Hematopoietic multipotent progenitor cell treated with erythropoietin and hydrocortisone succinate and interleukin-3 and kit ligand, for 8 days (in vitro differentiated cells): ENCODE results near the gene CDC20B.
A peak's percentile ranks its signal among the peaks of the same experiment; 100 is the strongest.
"Not testable (repeated sequence)": the region's sequence is repeated elsewhere in the genome, so short reads cannot be mapped to it uniquely, and the experiment has no call there.

Experiments
- DNase-seq: peaks from one replicate; pipeline ENCODE4 v3.0.0-alpha.2; 2015

Gene CDC20B

DNA sequence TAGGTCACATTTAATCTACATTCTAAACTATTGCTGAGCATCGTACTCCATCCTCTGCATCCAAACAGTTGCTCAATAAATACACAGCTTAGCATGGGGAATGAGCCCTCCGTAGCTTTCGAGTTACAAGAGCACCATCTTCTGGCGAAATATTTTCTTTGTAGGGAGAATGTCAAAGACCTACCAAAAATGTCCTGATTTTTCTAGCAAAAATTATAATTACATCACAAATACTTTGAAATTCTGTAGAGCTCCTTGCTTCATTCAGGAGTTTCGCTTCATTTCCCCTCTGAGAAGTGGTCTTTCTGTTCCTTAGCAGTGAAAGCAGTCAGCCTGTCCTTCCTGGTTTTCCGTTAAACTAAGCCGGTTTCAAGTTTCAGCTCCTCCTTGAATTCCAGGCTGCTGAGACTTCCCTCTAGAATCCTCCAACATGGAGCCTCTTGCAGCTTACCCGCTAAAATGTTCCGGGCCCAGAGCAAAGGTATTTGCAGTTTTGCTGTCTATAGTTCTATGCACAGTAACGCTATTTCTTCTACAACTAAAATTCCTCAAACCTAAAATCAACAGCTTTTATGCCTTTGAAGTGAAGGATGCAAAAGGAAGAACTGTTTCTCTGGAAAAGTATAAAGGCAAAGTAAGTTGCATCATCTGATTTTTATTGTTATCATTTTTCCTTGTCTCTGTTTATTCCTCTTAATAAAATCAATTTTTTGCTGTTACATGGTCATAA, 13.0 kb downstream of the CDC20B start, which contains the start of gene GPX8:
Gene GPX8, plus strand, starts transcription at position 409 of the 730 bp plus-strand sequence. Its CDS starts 22 bp downstream, at position 431.
- DNase-seq, result peak; percentile 35

DNA sequence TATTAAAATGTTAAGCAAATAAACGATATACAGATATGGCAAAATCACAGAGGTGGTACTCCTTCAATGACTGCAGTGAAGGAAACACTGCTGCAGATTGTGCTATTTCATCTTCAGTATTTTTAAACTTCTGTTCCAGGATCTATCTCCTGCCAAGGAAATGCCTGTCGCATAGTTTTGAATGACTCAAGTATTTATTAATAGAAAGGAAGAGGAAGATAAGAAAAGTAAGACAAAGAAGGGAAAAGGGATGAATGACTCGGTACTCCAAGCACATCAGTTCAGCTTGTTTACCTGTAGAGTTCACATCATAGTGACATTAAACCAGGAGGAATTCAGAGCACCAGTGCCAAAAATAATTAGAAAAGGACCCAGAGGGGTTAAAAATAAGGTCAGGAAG, 18.1 kb downstream of the CDC20B start:
- no peak for DNase-seq

DNA sequence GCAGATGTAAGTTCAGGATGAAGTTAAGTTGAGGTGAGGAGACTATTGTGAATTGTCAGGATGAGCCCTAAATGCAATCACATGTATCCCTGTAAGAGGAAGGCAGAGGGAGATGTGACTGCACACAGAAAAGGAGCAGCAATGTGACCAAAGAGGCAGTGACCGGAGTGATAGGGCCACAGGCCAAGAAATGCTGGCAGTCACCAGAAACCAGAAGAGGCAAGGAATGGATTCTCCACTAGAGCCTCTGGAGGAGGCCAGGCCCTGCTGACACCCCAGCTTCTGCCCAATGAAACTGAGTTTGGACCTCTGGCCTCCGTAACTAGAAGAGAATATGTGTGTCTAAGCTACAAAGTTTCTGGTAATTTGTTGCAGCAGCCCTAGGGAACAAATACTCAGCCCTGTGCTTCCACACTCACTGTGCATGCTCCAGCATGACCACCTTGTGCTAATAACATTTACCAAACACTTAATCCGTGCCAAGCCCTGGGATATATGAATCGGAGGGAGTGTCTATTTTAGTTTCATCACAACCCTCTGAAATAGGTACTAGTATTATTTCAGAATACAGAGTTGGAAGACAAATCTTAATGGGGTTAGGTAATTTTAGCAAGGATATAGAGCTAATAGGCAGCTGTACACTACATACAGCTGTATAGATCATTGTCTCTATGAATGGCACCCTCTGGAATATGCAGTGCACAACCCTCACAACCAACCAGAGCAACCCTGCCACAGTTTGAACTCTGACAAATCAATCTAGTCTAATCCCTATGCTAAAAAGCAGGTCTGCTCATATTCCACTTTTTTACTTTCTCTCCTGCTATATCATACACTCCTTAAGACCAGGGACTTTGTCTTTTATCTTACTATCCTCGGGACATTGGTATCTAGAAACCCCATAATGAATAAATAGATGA, 20.8 kb downstream of the CDC20B start:
- DNase-seq, result no peak

- no peak for DNase-seq
Measured at GRCh38 chr5:55149308-55149795, 23.6 kb downstream of the CDC20B start.

DNA sequence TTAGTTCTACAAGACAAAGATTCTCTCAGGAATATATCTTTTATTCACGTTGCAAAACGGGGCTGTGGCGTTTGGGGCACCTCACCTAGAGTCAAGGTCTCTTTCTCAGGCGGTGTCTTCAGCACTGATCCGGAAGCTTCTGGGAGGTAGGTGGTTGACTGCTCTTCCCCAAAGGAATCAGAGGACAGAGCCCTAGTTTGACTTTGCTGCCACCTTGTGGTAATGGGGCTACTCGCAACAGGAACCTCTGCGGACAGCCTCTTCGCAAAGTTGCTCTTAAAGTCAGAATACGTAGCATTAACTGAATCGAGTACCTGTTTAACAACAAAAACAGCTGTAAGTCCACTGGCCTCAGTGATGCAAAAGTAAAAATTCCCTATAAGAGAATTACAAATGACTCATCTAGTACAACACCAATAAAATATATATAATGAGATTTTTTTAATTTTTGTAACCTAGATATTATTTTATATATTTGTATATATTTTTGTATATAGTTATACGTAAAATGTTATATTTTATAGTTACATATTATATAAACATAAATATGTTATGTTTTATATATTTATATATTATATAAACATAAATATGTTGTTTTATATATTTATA, 26.3 kb downstream of the CDC20B start:
- peak; percentile 83 for DNase-seq

DNA sequence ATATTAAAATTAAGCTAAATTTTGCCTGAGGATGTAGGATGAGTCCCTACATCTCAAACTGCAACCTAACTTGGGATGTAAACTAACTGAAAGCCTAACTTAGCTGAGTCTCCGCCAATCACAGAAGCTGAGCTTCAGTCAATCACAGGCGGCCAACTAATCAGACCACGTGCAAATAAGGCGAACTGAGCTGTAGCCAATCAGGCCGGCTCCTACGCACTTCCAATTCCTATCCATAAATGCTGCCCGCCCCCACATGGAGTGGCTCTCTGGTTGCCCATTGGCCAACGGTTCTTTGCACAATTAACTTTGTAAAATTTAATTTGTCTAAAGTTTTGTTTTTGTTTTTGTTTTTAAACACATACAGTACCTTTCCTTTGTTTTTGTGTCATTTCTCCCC, 26.9 kb downstream of the CDC20B start:
- no peak for DNase-seq

DNA sequence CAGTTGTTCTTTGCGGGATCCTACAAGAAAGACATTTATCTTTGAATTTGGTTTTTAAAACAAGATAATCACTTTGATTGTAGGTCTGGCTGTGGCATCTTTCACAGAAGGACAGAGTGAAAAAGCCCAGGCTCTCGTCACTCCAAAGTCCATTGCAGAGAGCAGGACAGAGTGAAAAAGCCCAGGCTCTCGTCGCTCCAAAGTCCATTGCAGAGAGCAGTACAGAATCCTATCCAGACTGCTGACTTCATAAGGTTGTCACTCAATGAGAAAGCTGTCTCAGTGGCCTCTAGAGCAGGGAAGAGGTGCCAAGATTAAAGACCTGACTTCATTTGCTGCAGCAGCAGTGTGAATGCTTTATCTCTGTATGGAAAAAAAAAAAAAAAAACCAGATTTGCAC, 29.4 kb downstream of the CDC20B start:
- DNase-seq, result no peak

DNA sequence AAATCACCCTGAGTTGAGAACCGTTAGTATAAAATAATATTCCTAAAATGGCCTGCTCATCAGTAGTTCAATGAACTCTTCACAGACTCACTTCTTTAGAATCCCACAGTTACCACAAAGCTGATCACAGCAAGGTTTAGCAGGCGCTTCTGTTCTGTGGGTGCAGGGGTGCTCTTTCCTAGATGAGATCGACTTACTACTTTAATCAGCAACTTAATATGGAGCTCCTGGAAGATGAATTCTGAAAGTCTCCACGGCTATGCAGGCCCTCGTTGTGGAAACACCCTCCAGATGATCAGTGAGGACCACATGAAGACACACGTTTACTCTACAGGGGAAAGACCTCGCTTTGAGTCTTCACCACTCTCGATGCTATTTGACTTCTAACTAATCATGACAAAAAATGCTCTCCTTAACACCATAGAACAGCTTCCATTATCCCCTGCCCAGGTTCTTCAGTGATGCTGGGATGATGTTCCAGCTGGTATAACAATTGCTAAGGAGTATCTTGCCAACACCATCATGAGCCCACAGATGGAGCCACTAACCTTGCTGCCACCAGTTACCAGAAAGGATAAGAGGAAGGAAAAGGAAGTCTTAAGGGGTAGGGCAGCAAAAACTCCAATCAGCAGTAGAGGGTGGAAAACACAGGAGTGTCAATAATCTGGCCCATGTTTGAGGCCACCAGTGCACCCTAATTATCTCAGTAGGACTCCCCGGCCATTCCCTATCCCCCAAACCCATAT, 30.9 kb downstream of the CDC20B start:
- DNase-seq, result no peak

- no peak for DNase-seq
Measured at GRCh38 chr5:55140908-55141665, 31.9 kb downstream of the CDC20B start.

DNA sequence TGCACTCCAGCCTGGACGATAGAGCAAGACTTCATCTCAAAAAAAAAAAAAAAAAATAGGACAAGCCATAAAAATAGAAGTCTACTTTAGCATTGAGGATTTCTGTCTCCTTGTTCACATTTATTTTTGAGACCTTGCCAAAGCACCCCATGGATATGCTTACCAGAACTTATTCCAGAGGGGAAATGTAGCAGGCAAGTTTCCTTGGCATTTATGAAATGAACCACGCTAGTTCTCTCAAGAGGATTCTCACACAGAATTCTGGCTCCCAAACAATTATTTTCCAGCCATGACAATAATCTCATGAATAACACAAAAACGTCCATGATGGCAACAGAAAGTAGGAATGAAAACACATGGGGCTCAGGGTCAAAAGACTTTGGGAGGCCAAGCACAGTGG, 36.5 kb downstream of the CDC20B start:
- DNase-seq, result no peak

DNA sequence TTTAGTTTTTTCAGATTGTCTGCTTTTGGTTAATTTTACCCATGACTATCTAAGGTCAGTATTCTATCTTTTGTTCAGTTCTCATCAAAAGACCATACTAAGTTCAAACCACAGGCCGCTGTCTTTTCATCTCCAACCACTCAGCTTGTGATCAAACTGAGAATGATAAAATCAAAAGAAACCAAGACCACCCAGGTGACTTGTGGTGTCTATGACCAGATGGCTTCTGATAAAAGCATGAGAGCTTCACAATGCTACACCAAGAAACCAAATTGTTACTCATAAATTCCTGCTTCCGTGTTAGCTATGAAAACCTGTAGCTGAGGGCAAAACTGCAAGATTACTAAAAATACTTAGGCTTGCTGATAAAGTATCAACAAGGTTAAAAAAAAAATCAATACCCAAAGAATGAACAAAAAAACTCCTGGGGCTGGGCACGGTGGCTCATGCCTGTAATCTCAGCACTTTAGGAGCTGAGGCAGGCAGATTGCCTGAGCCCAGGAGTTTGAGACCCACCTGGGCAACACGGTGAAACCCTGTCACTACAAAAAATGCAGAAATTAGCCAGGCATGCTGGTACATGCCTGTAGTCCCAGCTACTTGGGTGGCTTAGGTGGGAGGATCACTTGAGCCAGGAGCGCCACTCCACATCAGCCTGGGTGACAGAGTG, 38.8 kb downstream of the CDC20B start:
- no peak for DNase-seq

DNA sequence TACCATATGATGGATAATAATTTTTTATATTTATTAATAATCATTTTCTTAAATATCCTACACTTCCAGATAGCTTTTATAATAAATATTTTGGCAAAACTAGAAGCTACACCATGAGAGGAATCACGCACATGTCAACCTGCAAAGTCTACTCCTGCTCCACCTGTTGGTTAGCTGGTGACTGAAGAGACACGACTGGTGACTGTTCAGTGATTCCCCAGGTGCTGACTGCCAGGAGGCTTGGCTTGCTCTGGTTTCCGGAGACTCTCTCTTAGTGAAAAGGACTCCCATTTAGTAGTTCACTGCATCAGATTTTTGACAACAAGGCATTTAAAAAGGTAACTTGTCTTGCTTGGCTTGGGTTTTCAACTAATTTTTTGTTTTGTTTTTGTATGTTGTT, 49.6 kb downstream of the CDC20B start:
- no peak for DNase-seq

DNA sequence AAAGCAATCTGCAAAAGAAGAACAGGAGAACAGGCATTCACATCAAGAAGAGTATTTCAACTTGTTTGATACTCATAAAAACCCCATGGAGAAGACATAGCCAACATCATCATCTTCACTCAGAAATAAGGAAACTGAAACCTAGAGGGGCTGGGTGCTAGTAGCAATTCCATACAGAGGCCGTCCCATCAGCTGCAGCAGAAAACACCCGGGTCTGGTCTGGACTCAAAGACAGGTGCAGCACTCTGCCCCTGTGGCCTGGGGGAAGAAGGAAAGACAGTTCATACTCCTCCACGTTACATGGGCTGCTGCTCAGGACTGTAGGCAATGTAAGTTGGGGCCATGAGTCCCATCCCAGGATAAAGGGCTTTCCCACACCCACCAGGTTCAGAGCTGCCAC, 58.9 kb downstream of the CDC20B start:
- DNase-seq, result no peak

- DNase-seq, result no peak
Measured at GRCh38 chr5:55113327-55113726, 59.6 kb downstream of the CDC20B start.

- DNase-seq, result no peak
Measured at GRCh38 chr5:55110217-55110616, 62.8 kb downstream of the CDC20B start.

DNA sequence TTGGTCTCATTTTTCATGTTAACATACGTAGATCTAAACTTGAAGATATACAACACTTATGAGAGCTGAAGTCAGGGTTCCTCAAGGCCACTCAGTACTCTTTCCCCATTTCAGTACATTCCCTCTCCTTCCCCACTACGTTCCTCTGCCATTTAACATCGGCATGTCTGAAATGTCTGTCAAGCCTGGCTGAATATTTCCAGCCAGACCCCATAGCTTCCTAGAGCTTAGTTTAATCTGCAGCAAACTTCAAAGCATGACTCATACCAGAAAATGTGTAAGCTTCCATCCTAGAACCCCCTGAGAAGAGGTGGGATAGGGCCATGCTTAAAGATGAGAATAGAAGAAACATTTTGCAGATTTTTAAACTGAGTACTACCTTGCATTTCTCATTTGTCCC, 64.3 kb downstream of the CDC20B start:
- no peak for DNase-seq

DNA sequence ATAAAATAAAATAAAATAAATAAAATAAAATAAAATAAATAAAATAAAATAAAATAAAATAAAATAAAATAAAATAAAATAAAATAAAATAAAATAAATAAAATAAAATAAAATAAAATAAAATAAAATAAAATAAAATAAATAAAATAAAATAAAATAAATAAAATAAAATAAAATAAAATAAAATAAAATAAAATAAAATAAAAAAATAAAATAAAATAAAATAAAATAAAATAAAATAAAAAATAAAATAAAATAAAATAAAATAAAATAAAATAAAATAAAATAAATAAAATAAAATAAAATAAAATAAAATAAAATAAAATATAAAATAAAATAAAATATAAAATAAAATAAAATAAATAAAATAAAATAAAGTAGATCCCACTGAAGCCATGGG, 67.0 kb downstream of the CDC20B start:
- DNase-seq, result not testable (repeated sequence)

DNA sequence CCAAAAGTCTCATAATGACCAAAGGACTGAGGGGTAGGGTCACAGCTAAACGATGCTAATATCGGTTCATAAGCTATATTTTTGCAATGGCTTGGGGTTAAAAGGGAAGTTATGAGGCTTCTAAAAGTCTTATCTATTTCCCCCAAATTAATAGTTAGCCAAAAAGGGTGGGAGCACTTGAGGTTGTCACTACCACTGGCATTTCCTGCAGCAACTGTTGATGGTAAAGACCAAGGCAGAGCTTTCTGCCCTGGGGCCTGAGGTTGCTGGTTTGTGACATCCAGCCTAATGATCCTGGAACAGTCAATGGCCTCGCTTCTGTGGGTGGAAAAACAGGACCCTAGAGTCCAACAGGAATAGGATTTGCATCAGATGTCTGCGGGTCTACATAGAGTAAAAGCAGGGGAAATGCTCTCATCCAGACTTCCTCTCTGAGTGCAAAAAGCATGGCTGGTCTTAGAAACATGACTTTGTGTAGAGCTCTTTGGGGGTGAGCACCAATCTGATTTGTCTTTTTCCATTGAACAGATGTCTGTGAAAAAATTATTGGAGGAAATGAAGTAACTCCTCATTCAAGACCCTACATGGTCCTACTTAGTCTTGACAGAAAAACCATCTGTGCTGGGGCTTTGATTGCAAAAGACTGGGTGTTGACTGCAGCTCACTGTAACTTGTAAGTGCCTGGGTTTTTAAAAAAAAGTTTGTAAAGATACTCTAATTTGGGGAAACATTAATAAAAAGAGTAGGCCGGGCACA, 67.9 kb downstream of the CDC20B start:
- DNase-seq, result peak; percentile 5

- DNase-seq, result no peak
Measured at GRCh38 chr5:55104036-55104772, 68.8 kb downstream of the CDC20B start.

- no peak for DNase-seq
Measured at GRCh38 chr5:55102348-55102747, 70.6 kb downstream of the CDC20B start, which contains the start of gene GZMA. Gene GZMA (plus strand): TSS chr5:55102646. CDS start chr5:55102683, 37 bp downstream.
